Measurements from ENCODE around the gene FNDC8.
"Not testable (repeated sequence)": the region's sequence is repeated elsewhere in the genome, so short reads cannot be mapped to it uniquely, and the experiment has no call there.

The FNDC8 gene

GRCh38 chr17:35144840-35145239, 23.4 kb downstream of the FNDC8 start:
- FAIRE-seq = no peak

GRCh38 chr17:35146214-35146833, 24.9 kb downstream of the FNDC8 start:
- FAIRE-seq = no peak

GRCh38 chr17:35147375-35147905, 26.0 kb downstream of the FNDC8 start, which contains the start of gene UNC45B:
TSS of gene UNC45B (plus strand) at chr17:35147817. CDS start at chr17:35148264, 447 bp downstream.
- no peak for FAIRE-seq

- FAIRE-seq = no peak
Observed at GRCh38 chr17:35148144-35148543, 26.7 kb downstream of the FNDC8 start.

- no peak for FAIRE-seq
Observed at GRCh38 chr17:35149941-35150340, 28.5 kb downstream of the FNDC8 start.

GRCh38 chr17:35151080-35151479, 29.7 kb downstream of the FNDC8 start:
- FAIRE-seq = not testable (repeated sequence)

GRCh38 chr17:35152421-35153140, 31.2 kb downstream of the FNDC8 start:
- no peak for FAIRE-seq

GRCh38 chr17:35154196-35155165, 33.1 kb downstream of the FNDC8 start:
- FAIRE-seq = no peak

GRCh38 chr17:35155246-35155645, 33.8 kb downstream of the FNDC8 start:
- FAIRE-seq = no peak

- no peak for FAIRE-seq
Observed at GRCh38 chr17:35159940-35160339, 38.5 kb downstream of the FNDC8 start.

GRCh38 chr17:35160354-35161201, 39.2 kb downstream of the FNDC8 start:
- no peak for FAIRE-seq

- FAIRE-seq = no peak
Observed at GRCh38 chr17:35161281-35161761, 39.9 kb downstream of the FNDC8 start.

GRCh38 chr17:35162755-35163154, 41.3 kb downstream of the FNDC8 start:
- no peak for FAIRE-seq

- FAIRE-seq = no peak
Observed at GRCh38 chr17:35163886-35164285, 42.5 kb downstream of the FNDC8 start.

- no peak for FAIRE-seq
Observed at GRCh38 chr17:35164716-35165115, 43.3 kb downstream of the FNDC8 start.

- FAIRE-seq = no peak
Observed at GRCh38 chr17:35166526-35166925, 45.1 kb downstream of the FNDC8 start.

GRCh38 chr17:35167046-35167445, 45.6 kb downstream of the FNDC8 start:
- no peak for FAIRE-seq

GRCh38 chr17:35167666-35168065, 46.3 kb downstream of the FNDC8 start:
- no peak for FAIRE-seq

GRCh38 chr17:35169835-35170363, 48.5 kb downstream of the FNDC8 start:
- no peak for FAIRE-seq

- FAIRE-seq = no peak
Observed at GRCh38 chr17:35170968-35171771, 49.8 kb downstream of the FNDC8 start.

GRCh38 chr17:35171834-35172233, 50.4 kb downstream of the FNDC8 start:
- FAIRE-seq = no peak

Data from endometrium (tissue), 2 donors.